ENCODE data around the gene ARHGDIB.

DNA sequence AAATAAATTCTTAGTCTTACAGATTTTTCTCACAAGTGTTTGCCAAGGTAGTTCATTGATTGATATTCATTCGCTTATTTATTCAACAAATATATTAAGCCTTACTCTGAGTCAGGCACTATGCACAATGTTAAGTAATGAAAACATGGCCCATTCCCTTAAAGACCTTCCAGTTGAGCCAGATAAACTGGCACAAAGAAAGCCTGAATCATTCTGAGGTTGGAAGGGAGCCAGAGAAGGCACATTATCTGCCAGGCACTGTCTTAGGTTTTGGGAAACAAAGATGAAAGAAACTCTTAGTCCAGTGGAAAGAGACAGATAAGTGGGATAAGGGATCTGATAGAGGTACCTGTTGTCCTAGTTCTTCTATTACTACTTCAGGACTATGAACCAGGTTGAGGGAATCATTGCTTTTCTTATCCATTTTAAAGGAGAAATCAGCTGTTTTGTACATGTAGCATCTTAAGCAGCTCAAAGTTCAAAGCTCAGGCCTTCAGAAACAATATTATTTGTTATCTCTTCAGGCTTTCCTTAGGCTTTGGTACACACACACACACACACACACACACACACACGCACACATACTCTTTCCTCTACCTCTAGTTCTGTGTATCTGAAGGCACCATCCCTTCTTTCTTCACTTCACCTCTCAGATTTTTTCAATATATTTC, 38.4 kb upstream of the ARHGDIB start:
- TF ChIP-seq, protein P1, sequence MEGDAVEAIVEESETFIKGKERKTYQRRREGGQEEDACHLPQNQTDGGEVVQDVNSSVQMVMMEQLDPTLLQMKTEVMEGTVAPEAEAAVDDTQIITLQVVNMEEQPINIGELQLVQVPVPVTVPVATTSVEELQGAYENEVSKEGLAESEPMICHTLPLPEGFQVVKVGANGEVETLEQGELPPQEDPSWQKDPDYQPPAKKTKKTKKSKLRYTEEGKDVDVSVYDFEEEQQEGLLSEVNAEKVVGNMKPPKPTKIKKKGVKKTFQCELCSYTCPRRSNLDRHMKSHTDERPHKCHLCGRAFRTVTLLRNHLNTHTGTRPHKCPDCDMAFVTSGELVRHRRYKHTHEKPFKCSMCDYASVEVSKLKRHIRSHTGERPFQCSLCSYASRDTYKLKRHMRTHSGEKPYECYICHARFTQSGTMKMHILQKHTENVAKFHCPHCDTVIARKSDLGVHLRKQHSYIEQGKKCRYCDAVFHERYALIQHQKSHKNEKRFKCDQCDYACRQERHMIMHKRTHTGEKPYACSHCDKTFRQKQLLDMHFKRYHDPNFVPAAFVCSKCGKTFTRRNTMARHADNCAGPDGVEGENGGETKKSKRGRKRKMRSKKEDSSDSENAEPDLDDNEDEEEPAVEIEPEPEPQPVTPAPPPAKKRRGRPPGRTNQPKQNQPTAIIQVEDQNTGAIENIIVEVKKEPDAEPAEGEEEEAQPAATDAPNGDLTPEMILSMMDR (IDR thresholded peaks at IDR 0.05): no peak
- TF ChIP-seq POLR2A (IDR thresholded peaks at IDR 0.05): no peak

All from tibial nerve (tissue), 3 donors.